Midbrain (tissue), 1 donor: ENCODE data around the gene CNTN5.
A peak's percentile ranks its signal among the peaks of the same experiment; 100 is the strongest.
"Not testable (repeated sequence)": the region's sequence is repeated elsewhere in the genome, so short reads cannot be mapped to it uniquely, and the experiment has no call there.

Source experiments
- DNase-seq: peaks from one replicate; lab custom pipeline; 2025; lab: John Stamatoyannopoulos, UW

Gene CNTN5

GRCh38 chr11:99020352-99021225 lies at the start of gene CNTN5:
Gene CNTN5 (plus strand): TSS chr11:99020949.
- peak; percentile 26 for DNase-seq

- no peak for DNase-seq
These were observed 41.5 kb upstream of the CNTN5 start for GRCh38 chr11:98979205-98979604.

- DNase-seq: peak; percentile 64
These were observed 4.9 kb upstream of the CNTN5 start for GRCh38 chr11:99015634-99016454.

- DNase-seq: no peak
These were observed 1.1 kb upstream of the CNTN5 start for GRCh38 chr11:99019696-99020095.

- no peak for DNase-seq
These were observed 16.3 kb downstream of the CNTN5 start for GRCh38 chr11:99037057-99037456.

- DNase-seq: no peak
These were observed 42.6 kb downstream of the CNTN5 start for GRCh38 chr11:99063331-99063730.

- DNase-seq: no peak
These were observed 44.4 kb downstream of the CNTN5 start for GRCh38 chr11:99065121-99065520.

GRCh38 chr11:99066618-99067317 lies 46.0 kb downstream of the CNTN5 start:
- no peak for DNase-seq

GRCh38 chr11:99068832-99069231 lies 48.1 kb downstream of the CNTN5 start:
- no peak for DNase-seq

GRCh38 chr11:99069856-99070444 lies 49.2 kb downstream of the CNTN5 start:
- no peak for DNase-seq

GRCh38 chr11:99079576-99079975 lies 58.8 kb downstream of the CNTN5 start:
- DNase-seq: no peak

GRCh38 chr11:99080154-99080553 lies 59.4 kb downstream of the CNTN5 start:
- no peak for DNase-seq

- DNase-seq: no peak
These were observed 77.5 kb downstream of the CNTN5 start for GRCh38 chr11:99098258-99098657.

GRCh38 chr11:99098751-99099150 lies 78.0 kb downstream of the CNTN5 start:
- DNase-seq: no peak

- DNase-seq: no peak
These were observed 96.9 kb downstream of the CNTN5 start for GRCh38 chr11:99117603-99118002.

- DNase-seq: not testable (repeated sequence)
These were observed 113.1 kb downstream of the CNTN5 start for GRCh38 chr11:99133862-99134261.

GRCh38 chr11:99135508-99135907 lies 114.8 kb downstream of the CNTN5 start:
- no peak for DNase-seq

- no peak for DNase-seq
These were observed 121.5 kb downstream of the CNTN5 start for GRCh38 chr11:99142237-99142636.

GRCh38 chr11:99148352-99148751 lies 127.6 kb downstream of the CNTN5 start:
- DNase-seq: no peak

- no peak for DNase-seq
These were observed 133.5 kb downstream of the CNTN5 start for GRCh38 chr11:99154277-99154676.

GRCh38 chr11:99160447-99160846 lies 139.7 kb downstream of the CNTN5 start:
- no peak for DNase-seq

GRCh38 chr11:99162819-99163218 lies 142.1 kb downstream of the CNTN5 start:
- no peak for DNase-seq
